Ovary (tissue), 3 donors: ENCODE results near the gene SULT6B1.

ENCODE experiments used
- EP300 ChIP-seq: sonication (generic); formaldehyde crosslinking; IDR thresholded peaks from one replicate; pipeline ENCODE4 v1.6.1; 2017; ENCODE audit warnings: antibody characterized with exemption
- POLR2A ChIP-seq: fragments of 450-650 bp; IDR thresholded peaks from one replicate; pipeline ENCODE4 v1.6.1; 2017; ENCODE audit warnings: antibody characterized with exemption, mild to moderate bottlenecking, moderate library complexity
- TF ChIP-seq, protein P1 (sequence below), 3 donors: fragments of 450-650 bp in 2 of 3; fragments of 200-600 bp in 1 of 3; IDR thresholded peaks; one replicate each; pipeline versions ENCODE4 v1.5.1 to v1.8.0; 2016 to 2022; ENCODE audit warnings: antibody characterized with exemption in 3 of 3, mild to moderate bottlenecking in 1 of 3
- donor health status: DM: no; HTN: no; CAD: no.

DNA sequence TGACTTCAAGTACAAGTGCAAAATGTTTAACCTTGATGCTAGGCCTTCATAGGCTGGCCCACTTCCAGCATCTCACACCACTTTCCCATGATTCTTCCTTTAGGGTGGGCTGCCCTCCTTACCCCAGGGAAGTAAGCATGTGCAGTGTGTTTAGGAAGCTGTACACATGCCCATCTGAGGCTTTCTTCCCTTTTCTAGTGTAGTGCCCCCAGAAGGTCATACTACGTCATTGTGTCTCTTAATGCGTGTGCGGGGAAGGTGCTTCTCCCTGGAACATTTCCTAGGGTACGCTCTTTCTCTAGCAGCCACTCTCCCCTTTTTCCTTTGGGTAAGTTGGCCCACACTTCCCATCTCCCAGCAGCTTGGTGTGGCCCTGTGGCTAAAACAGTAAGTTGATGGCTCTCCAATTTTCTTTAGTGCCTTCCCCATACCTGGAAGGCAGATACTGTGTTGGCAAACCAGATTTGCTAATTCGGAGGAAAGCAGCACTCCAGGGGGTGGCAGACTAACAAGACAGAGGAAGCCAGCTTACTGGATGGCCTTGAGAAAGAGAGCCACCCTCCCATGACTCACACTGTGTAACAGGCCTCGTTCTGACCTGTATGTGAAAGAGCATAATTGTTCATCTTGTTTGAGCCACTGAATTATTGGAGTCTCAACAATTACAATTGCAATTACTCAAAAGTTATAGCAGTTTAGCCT is 1.1 kb upstream of the SULT6B1 start:
- TF ChIP-seq, protein P1, sequence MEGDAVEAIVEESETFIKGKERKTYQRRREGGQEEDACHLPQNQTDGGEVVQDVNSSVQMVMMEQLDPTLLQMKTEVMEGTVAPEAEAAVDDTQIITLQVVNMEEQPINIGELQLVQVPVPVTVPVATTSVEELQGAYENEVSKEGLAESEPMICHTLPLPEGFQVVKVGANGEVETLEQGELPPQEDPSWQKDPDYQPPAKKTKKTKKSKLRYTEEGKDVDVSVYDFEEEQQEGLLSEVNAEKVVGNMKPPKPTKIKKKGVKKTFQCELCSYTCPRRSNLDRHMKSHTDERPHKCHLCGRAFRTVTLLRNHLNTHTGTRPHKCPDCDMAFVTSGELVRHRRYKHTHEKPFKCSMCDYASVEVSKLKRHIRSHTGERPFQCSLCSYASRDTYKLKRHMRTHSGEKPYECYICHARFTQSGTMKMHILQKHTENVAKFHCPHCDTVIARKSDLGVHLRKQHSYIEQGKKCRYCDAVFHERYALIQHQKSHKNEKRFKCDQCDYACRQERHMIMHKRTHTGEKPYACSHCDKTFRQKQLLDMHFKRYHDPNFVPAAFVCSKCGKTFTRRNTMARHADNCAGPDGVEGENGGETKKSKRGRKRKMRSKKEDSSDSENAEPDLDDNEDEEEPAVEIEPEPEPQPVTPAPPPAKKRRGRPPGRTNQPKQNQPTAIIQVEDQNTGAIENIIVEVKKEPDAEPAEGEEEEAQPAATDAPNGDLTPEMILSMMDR (IDR thresholded peaks at IDR 0.05) = no peak
- TF ChIP-seq EP300 (no peak), POLR2A (no peak)
